ENCODE results near the gene C17orf67.

Gene C17orf67

GRCh38 chr17:56795221-56795865, 38.4 kb downstream of the C17orf67 start:
- TF ChIP-seq EZH2 (IDR thresholded peaks at IDR 0.05; ENCODE audit: borderline replicate concordance, low read depth, low read length, severe bottlenecking) (no peak), CTCF (IDR thresholded peaks at IDR 0.05; ENCODE audit: borderline replicate concordance, extremely low read depth, low read length, poor library complexity, severe bottlenecking) (no peak)
- no peaks in the 10 kb centered on the region for H3K79me2 ChIP-seq (ENCODE audit: insufficient read depth, low read length)
- no peaks in the 10 kb centered on the region for H4K20me1 ChIP-seq (ENCODE audit: insufficient read depth, low read length)
- no peaks in the 10 kb centered on the region for H3K36me3 ChIP-seq (ENCODE audit: insufficient read depth, low read length)
- H2AFZ ChIP-seq (ENCODE audit: low read depth, low read length), result no peak overlapping the region
- no peak overlapping the region for H3K9ac ChIP-seq (ENCODE audit: low read depth, low read length)
- H3K4me2 ChIP-seq (ENCODE audit: insufficient read depth, low read length), result no peak overlapping the region
- no peaks in the 10 kb centered on the region for H3K9me3 ChIP-seq (ENCODE audit: insufficient read depth, low read length, severe bottlenecking)
- DNase-seq (no peak), ATAC-seq (ENCODE audit: insufficient read depth, low read depth) (no peak)
- H3K27ac ChIP-seq (ENCODE audit: low read length), result no peak overlapping the region
- no peaks in the 10 kb centered on the region for H3K27me3 ChIP-seq (ENCODE audit: insufficient read depth, low read length, poor library complexity)
- H3K4me1 ChIP-seq (ENCODE audit: insufficient read depth, low read length), result peaks cover 7% of the 10 kb centered on the region; the same call in 1 of the 2 replicates
- H3K4me3 ChIP-seq (ENCODE audit: low read depth in 1 of 2, low read length in 2 of 2), result no peak overlapping the region

DNA sequence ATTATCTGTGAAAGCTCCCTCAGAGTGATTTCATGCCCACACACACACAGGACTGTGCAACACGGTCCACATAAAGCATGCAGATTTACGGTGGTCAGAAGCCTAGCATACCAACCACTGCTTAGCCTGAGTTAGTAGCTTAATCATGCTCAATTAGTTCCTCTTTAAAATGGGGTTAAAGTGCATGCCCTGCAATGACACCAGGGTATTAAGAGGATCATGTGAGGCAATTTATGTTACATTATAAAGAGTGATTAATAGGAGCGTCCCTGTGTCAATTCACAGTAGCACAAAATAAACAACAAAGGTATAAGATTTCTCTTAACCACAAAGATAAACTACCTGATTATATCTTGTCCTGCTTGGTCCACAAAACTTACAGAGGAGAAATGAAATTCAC, 39.8 kb downstream of the C17orf67 start:
- H3K36me3 ChIP-seq (ENCODE audit: insufficient read depth, low read length), result no peaks in the 10 kb centered on the region
- H3K9ac ChIP-seq (ENCODE audit: low read depth, low read length), result no peak overlapping the region
- H3K4me2 ChIP-seq (ENCODE audit: insufficient read depth, low read length), result no peak overlapping the region
- no peaks in the 10 kb centered on the region for H3K27me3 ChIP-seq (ENCODE audit: insufficient read depth, low read length, poor library complexity)
- no peak for TF ChIP-seq EZH2 (IDR thresholded peaks at IDR 0.05; ENCODE audit: borderline replicate concordance, low read depth, low read length, severe bottlenecking)
- no peak for TF ChIP-seq CTCF (IDR thresholded peaks at IDR 0.05; ENCODE audit: borderline replicate concordance, extremely low read depth, low read length, poor library complexity, severe bottlenecking)
- H3K27ac ChIP-seq (ENCODE audit: low read length), result no peak overlapping the region
- H2AFZ ChIP-seq (ENCODE audit: low read depth, low read length), result no peak overlapping the region
- H3K4me1 ChIP-seq (ENCODE audit: insufficient read depth, low read length), result peaks cover 6% of the 10 kb centered on the region; the same call in 1 of the 2 replicates
- H3K9me3 ChIP-seq (ENCODE audit: insufficient read depth, low read length, severe bottlenecking), result no peaks in the 10 kb centered on the region
- ATAC-seq (ENCODE audit: insufficient read depth, low read depth) (no peak), DNase-seq (no peak)
- no peaks in the 10 kb centered on the region for H3K79me2 ChIP-seq (ENCODE audit: insufficient read depth, low read length)
- H3K4me3 ChIP-seq (ENCODE audit: low read depth in 1 of 2, low read length in 2 of 2), result no peak overlapping the region
- H4K20me1 ChIP-seq (ENCODE audit: insufficient read depth, low read length), result no peaks in the 10 kb centered on the region

DNA sequence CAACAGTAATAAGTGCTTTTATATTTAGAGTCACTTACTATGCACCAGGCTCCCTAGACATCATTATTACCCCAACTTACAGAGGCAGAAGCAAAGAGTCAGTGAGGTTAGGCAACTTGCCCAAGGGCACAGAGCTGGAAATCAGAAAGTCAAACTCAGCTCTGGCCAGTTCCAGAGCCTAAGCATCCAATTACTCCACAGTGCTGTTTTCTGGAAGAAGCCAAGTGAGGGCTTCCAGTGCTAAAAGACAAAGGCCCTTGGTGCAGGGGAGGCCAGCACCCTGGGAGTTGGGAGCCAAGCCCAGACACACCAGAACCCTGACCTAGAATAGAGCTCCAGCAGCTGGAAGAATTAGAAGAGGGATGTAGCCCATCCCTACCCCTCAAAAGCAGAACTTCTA, 40.2 kb downstream of the C17orf67 start:
- TF ChIP-seq EZH2 (IDR thresholded peaks at IDR 0.05; ENCODE audit: borderline replicate concordance, low read depth, low read length, severe bottlenecking) (no peak), CTCF (IDR thresholded peaks at IDR 0.05; ENCODE audit: borderline replicate concordance, extremely low read depth, low read length, poor library complexity, severe bottlenecking) (no peak)
- Histone ChIP-seq H3K27me3 (ENCODE audit: insufficient read depth, low read length, poor library complexity) (no peaks in the 10 kb centered on the region), H3K4me2 (ENCODE audit: insufficient read depth, low read length) (no peak overlapping the region), H3K27ac (ENCODE audit: low read length) (no peak overlapping the region), H3K9me3 (ENCODE audit: insufficient read depth, low read length, severe bottlenecking) (no peaks in the 10 kb centered on the region), H4K20me1 (ENCODE audit: insufficient read depth, low read length) (no peaks in the 10 kb centered on the region), H3K4me3 (ENCODE audit: low read depth in 1 of 2, low read length in 2 of 2) (no peak overlapping the region), H3K79me2 (ENCODE audit: insufficient read depth, low read length) (no peaks in the 10 kb centered on the region), H3K36me3 (ENCODE audit: insufficient read depth, low read length) (no peaks in the 10 kb centered on the region), H3K9ac (ENCODE audit: low read depth, low read length) (no peak overlapping the region), H2AFZ (ENCODE audit: low read depth, low read length) (no peak overlapping the region), H3K4me1 (ENCODE audit: insufficient read depth, low read length) (peaks cover 3% of the 10 kb centered on the region; the same call in 1 of the 2 replicates)
- ATAC-seq (ENCODE audit: insufficient read depth, low read depth), result no peak
- DNase-seq, result no peak
